ENCODE data around the gene DBN1.

Gene DBN1

GRCh38 chr5:177459819-177460628 lies 13.4 kb downstream of the DBN1 start:
- no peak overlapping the region for H3K4me3 ChIP-seq (ENCODE audit: extremely low read depth, insufficient read depth, low read length, poor library complexity, severe bottlenecking)
- H3K27ac ChIP-seq (ENCODE audit: low read depth, low read length, severe bottlenecking): peak overlapping the region; percentile 16
- peaks cover 75% of the 10 kb centered on the region for H3K36me3 ChIP-seq (ENCODE audit: control insufficient read depth, insufficient read depth, low read length)
- peaks cover 12% of the 10 kb centered on the region for H3K4me1 ChIP-seq (ENCODE audit: control insufficient read depth, insufficient read depth, low read length, poor library complexity, severe bottlenecking)
- WGBS, 2 experiments (ENCODE audit: insufficient coverage in 2 of 2): 94 to 96% methylated on average over 24 to 28 of the region's 28 CpGs
- no peaks in the 10 kb centered on the region for H3K9me3 ChIP-seq (ENCODE audit: control insufficient read depth, low read length)

- H3K27ac ChIP-seq (ENCODE audit: low read depth, low read length, severe bottlenecking): no peak overlapping the region
- H3K36me3 ChIP-seq (ENCODE audit: control insufficient read depth, insufficient read depth, low read length): peaks cover 71% of the 10 kb centered on the region
- H3K9me3 ChIP-seq (ENCODE audit: control insufficient read depth, low read length): no peaks in the 10 kb centered on the region
- H3K4me1 ChIP-seq (ENCODE audit: control insufficient read depth, insufficient read depth, low read length, poor library complexity, severe bottlenecking): peaks cover 12% of the 10 kb centered on the region
- H3K4me3 ChIP-seq (ENCODE audit: extremely low read depth, insufficient read depth, low read length, poor library complexity, severe bottlenecking): no peak overlapping the region
- WGBS, 2 experiments (ENCODE audit: insufficient coverage in 2 of 2): 87 to 94% methylated on average over 7 to 11 of the region's 11 CpGs
These were observed 14.1 kb downstream of the DBN1 start for GRCh38 chr5:177459357-177459756.

GRCh38 chr5:177458912-177459350 lies 14.5 kb downstream of the DBN1 start:
- H3K4me1 ChIP-seq (ENCODE audit: control insufficient read depth, insufficient read depth, low read length, poor library complexity, severe bottlenecking): peaks cover 12% of the 10 kb centered on the region
- no peaks in the 10 kb centered on the region for H3K9me3 ChIP-seq (ENCODE audit: control insufficient read depth, low read length)
- H3K4me3 ChIP-seq (ENCODE audit: extremely low read depth, insufficient read depth, low read length, poor library complexity, severe bottlenecking): no peak overlapping the region
- peaks cover 71% of the 10 kb centered on the region for H3K36me3 ChIP-seq (ENCODE audit: control insufficient read depth, insufficient read depth, low read length)
- H3K27ac ChIP-seq (ENCODE audit: low read depth, low read length, severe bottlenecking): peak overlapping the region; percentile 84
- 93 to 94% methylated on average over 12 of the region's 14 CpGs for WGBS, 2 experiments (ENCODE audit: insufficient coverage in 2 of 2)

GRCh38 chr5:177457852-177458681 lies 15.4 kb downstream of the DBN1 start:
- H3K27ac ChIP-seq (ENCODE audit: low read depth, low read length, severe bottlenecking): peak overlapping the region; percentile 84
- peaks cover 63% of the 10 kb centered on the region for H3K36me3 ChIP-seq (ENCODE audit: control insufficient read depth, insufficient read depth, low read length)
- no peaks in the 10 kb centered on the region for H3K9me3 ChIP-seq (ENCODE audit: control insufficient read depth, low read length)
- H3K4me1 ChIP-seq (ENCODE audit: control insufficient read depth, insufficient read depth, low read length, poor library complexity, severe bottlenecking): peaks cover 12% of the 10 kb centered on the region
- 88 to 97% methylated on average over 16 of the region's 20 CpGs for WGBS, 2 experiments (ENCODE audit: insufficient coverage in 2 of 2)
- H3K4me3 ChIP-seq (ENCODE audit: extremely low read depth, insufficient read depth, low read length, poor library complexity, severe bottlenecking): no peak overlapping the region

GRCh38 chr5:177456976-177457851 lies 16.2 kb downstream of the DBN1 start:
- Histone ChIP-seq H3K4me1 (ENCODE audit: control insufficient read depth, insufficient read depth, low read length, poor library complexity, severe bottlenecking) (peaks cover 12% of the 10 kb centered on the region), H3K4me3 (ENCODE audit: extremely low read depth, insufficient read depth, low read length, poor library complexity, severe bottlenecking) (no peak overlapping the region), H3K27ac (ENCODE audit: low read depth, low read length, severe bottlenecking) (peak overlapping the region; percentile 8), H3K36me3 (ENCODE audit: control insufficient read depth, insufficient read depth, low read length) (peaks cover 54% of the 10 kb centered on the region), H3K9me3 (ENCODE audit: control insufficient read depth, low read length) (no peaks in the 10 kb centered on the region)
- WGBS, 2 experiments (ENCODE audit: insufficient coverage in 2 of 2): 90 to 93% methylated on average over 16 to 19 of the region's 24 CpGs

- WGBS, 2 experiments (ENCODE audit: insufficient coverage in 2 of 2): 76 to 78% methylated on average over 6 to 7 of the region's 12 CpGs
- H3K9me3 ChIP-seq (ENCODE audit: control insufficient read depth, low read length): no peaks in the 10 kb centered on the region
- H3K27ac ChIP-seq (ENCODE audit: low read depth, low read length, severe bottlenecking): no peak overlapping the region
- peaks cover 48% of the 10 kb centered on the region for H3K36me3 ChIP-seq (ENCODE audit: control insufficient read depth, insufficient read depth, low read length)
- H3K4me3 ChIP-seq (ENCODE audit: extremely low read depth, insufficient read depth, low read length, poor library complexity, severe bottlenecking): no peak overlapping the region
- H3K4me1 ChIP-seq (ENCODE audit: control insufficient read depth, insufficient read depth, low read length, poor library complexity, severe bottlenecking): peaks cover 12% of the 10 kb centered on the region
These were observed 16.9 kb downstream of the DBN1 start for GRCh38 chr5:177456591-177456964.

GRCh38 chr5:177455661-177456590 lies 17.5 kb downstream of the DBN1 start:
- peak overlapping the region; percentile 45 for H3K4me3 ChIP-seq (ENCODE audit: extremely low read depth, insufficient read depth, low read length, poor library complexity, severe bottlenecking)
- H3K9me3 ChIP-seq (ENCODE audit: control insufficient read depth, low read length): no peaks in the 10 kb centered on the region
- peak overlapping the region; percentile 45 for H3K27ac ChIP-seq (ENCODE audit: low read depth, low read length, severe bottlenecking)
- 6 to 9% methylated on average over 42 to 67 of the region's 76 CpGs for whole genome bisulfite sequencing, 2 experiments (ENCODE audit: insufficient coverage in 2 of 2)
- peaks cover 42% of the 10 kb centered on the region for H3K36me3 ChIP-seq (ENCODE audit: control insufficient read depth, insufficient read depth, low read length)
- H3K4me1 ChIP-seq (ENCODE audit: control insufficient read depth, insufficient read depth, low read length, poor library complexity, severe bottlenecking): peaks cover 12% of the 10 kb centered on the region

GRCh38 chr5:177455036-177455660 lies 18.3 kb downstream of the DBN1 start:
- peak overlapping the region; percentile 45 for H3K4me3 ChIP-seq (ENCODE audit: extremely low read depth, insufficient read depth, low read length, poor library complexity, severe bottlenecking)
- peaks cover 36% of the 10 kb centered on the region for H3K36me3 ChIP-seq (ENCODE audit: control insufficient read depth, insufficient read depth, low read length)
- H3K4me1 ChIP-seq (ENCODE audit: control insufficient read depth, insufficient read depth, low read length, poor library complexity, severe bottlenecking): peaks cover 12% of the 10 kb centered on the region
- 0 to 1% methylated on average over 67 to 70 of the region's 80 CpGs for WGBS, 2 experiments (ENCODE audit: insufficient coverage in 2 of 2)
- H3K27ac ChIP-seq (ENCODE audit: low read depth, low read length, severe bottlenecking): peak overlapping the region; percentile 72
- H3K9me3 ChIP-seq (ENCODE audit: control insufficient read depth, low read length): no peaks in the 10 kb centered on the region

GRCh38 chr5:177454397-177455035 lies 18.9 kb downstream of the DBN1 start:
- peak overlapping the region; percentile 45 for H3K4me3 ChIP-seq (ENCODE audit: extremely low read depth, insufficient read depth, low read length, poor library complexity, severe bottlenecking)
- 0 to 1% methylated on average over 68 to 71 of the region's 84 CpGs for WGBS, 2 experiments (ENCODE audit: insufficient coverage in 2 of 2)
- H3K4me1 ChIP-seq (ENCODE audit: control insufficient read depth, insufficient read depth, low read length, poor library complexity, severe bottlenecking): peaks cover 12% of the 10 kb centered on the region
- H3K27ac ChIP-seq (ENCODE audit: low read depth, low read length, severe bottlenecking): peak overlapping the region; percentile 72
- H3K9me3 ChIP-seq (ENCODE audit: control insufficient read depth, low read length): no peaks in the 10 kb centered on the region
- peaks cover 29% of the 10 kb centered on the region for H3K36me3 ChIP-seq (ENCODE audit: control insufficient read depth, insufficient read depth, low read length)
